A549 (cell line): ENCODE results near the gene THEMIS.

ENCODE experiments used
- CHD2 ChIP-seq: fragments of 150-350 bp; IDR thresholded peaks from 2 replicates; pipeline ENCODE4 v1.6.1; 2014; ENCODE audit warnings: low read length; ENCODE audit not compliant: partially characterized antibody
- CTCF ChIP-seq: fragments of >200 bp; sonication (Bioruptor Twin); formaldehyde crosslinking; IDR thresholded peaks from 3 replicates; pipeline ENCODE4 v1.5.1; 2016
- GATA3 ChIP-seq: IDR thresholded peaks from 2 replicates; pipeline ENCODE4 v1.6.1; 2012; ENCODE audit warnings: borderline replicate concordance
- POLR2A ChIP-seq: IDR thresholded peaks from 2 replicates; pipeline ENCODE4 v1.6.1; 2012; ENCODE audit warnings: mild to moderate bottlenecking, low read length
- SMC3 ChIP-seq: fragments of >200 bp; sonication (Bioruptor Twin); formaldehyde crosslinking; IDR thresholded peaks from 3 replicates; pipeline ENCODE4 v1.6.1; 2018; ENCODE audit warnings: inconsistent platforms

GRCh38 chr6:127879685-127880084 lies 21.2 kb downstream of the THEMIS start:
- no peak for TF ChIP-seq CTCF
- no peak for TF ChIP-seq POLR2A
- TF ChIP-seq CHD2 = no peak
- TF ChIP-seq SMC3 = no peak
- TF ChIP-seq GATA3 = no peak
